Pons (tissue), 1 donor: ENCODE data around the gene ESD.

Experiments used
- DNase-seq: peaks from one replicate; pipeline ENCODE4 v3.0.0-alpha.2; 2016; ENCODE audit warnings: low spot score

Gene ESD

DNA sequence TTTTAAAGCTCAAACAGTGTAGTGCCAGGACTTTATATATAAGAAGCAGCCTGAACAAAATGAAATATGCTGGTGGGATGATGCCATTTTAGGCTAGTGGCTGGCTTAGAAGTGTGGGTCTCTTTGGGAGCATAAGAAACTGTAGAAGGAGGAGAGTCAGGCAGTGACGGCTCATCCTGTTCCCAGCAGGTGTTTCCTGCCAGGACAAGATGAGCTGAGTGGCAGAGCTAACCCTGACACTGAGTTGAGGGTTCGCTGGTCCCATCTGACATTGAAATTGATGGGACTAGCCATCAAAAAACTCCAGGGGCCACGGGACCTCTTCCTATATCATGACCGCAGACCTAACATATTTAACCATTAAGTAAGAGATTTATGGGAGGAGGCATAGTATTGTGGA lies 51.3 kb downstream of the ESD start:
- DNase-seq, result no peak

- no peak for DNase-seq
Measured at GRCh38 chr13:46745062-46745461, 51.9 kb downstream of the ESD start.

DNA sequence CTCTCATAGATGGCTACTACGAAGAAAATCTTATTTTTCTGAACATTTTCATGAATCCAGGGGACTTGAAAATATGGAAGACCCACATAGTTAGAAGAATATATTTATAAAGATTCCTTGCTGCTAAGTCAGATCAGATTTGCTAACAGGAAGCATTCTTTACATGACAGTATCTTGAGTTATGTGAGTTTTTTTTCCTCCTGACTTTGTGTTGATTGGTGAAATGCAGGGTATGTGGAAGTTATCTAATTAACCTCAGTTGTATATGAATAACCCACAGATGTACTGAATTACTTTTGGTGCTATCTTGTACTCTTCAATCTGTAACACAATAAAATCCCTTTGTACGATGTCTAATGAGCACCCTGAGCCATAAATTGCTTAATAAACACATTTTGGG lies 53.8 kb downstream of the ESD start:
- DNase-seq, result no peak

DNA sequence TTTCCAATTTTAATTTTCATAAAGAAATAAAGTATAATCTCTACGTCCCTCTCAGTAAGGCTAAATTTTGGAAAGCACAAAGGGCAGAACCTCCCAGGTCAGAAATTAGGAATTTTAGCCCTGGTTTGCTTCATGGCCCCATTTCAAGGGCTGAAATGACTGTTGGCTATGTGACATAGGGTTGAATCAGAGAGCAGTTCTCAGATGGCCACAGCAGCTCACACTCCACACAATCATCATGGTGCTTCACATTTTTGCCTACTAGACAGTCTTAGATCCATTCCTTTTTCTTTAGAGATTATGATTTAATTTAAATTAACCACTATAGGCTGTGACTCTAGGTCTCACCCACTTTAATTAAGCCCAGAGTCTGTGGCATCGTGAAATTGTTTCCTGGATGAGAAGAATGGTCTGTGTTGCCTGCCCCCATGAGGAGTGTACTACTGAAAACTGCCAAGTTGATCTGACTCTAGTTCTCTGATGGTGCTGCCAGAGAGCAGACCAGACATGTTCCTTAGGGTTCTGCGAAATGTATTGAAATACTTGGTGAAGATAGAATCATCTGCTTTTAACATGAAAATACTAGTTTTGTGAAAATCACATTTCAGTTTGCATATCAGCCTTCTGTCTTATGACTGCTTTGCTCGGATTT lies 57.4 kb downstream of the ESD start:
- no peak for DNase-seq

GRCh38 chr13:46738766-46739165 lies 58.2 kb downstream of the ESD start:
- DNase-seq, result no peak

DNA sequence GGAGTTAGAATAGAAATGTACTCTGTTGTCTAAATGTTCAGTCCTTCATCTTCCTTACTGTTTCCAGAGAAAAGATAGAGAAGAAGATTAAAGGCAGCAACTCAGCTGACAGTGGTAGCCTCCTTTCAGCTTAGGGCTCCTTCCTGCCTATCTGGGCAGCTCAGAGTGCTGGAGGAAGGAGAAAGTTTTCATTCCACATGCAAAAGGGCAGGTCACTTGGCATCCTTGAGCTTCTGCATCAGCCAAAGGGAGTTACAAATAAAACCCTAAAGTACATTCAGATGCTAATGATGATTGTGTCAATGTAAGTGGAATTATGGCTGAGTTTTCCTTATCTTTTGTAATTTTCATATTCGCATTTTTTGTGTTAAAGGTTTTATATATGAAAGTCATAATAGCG lies 58.9 kb downstream of the ESD start:
- no peak for DNase-seq

- DNase-seq, result no peak
Measured at GRCh38 chr13:46736541-46737310, 60.2 kb downstream of the ESD start.

- DNase-seq, result no peak
Measured at GRCh38 chr13:46735425-46735824, 61.5 kb downstream of the ESD start.

- DNase-seq, result no peak
Measured at GRCh38 chr13:46731535-46731934, 65.4 kb downstream of the ESD start.

DNA sequence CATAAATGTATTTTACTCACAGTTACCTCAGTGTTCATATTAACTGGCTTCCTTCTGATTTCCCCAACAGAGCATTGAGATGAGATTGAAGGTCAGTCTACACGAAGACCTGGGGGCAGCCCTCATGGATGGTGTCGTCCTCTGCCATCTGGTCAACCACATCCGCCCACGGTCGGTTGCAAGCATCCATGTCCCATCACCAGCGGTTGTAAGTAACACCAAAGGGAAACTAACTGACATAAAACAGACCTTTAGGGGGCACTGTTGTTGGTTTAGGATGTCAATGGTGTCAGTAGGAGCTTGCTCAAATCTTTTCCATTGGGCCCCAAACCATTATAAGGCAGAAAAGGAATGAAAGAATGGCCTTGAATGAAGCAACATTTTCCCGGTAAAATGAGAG lies 68.2 kb downstream of the ESD start:
- DNase-seq, result no peak

- DNase-seq, result no peak
Measured at GRCh38 chr13:46726347-46726746, 70.6 kb downstream of the ESD start.
